HepG2 (cell line): ENCODE measurements around the gene FUT6. TPM values are rescaled to one million over a fixed set of nuclear protein-coding genes. Genes with fewer than 3 reads are reported as not detected.
A peak's percentile ranks its signal among the peaks of the same experiment; 100 is the strongest.

Experiments used
- CC2D1A ChIP-seq: sonication (generic); formaldehyde crosslinking; IDR thresholded peaks from 2 replicates; pipeline ENCODE4 v1.8.1; 2023; ENCODE audit warnings: mild to moderate bottlenecking, missing genetic modification reagents
- GABPB1 ChIP-seq: IDR thresholded peaks from 2 replicates; pipeline ENCODE4 v1.6.1; 2016; ENCODE audit warnings: mild to moderate bottlenecking, missing genetic modification reagents, moderate library complexity, missing compliant biosample characterization
- HCFC1 ChIP-seq: fragments of 150-350 bp; IDR thresholded peaks from 2 replicates; pipeline ENCODE4 v1.6.1; 2014; ENCODE audit warnings: low read depth, low read length
- HIVEP1 ChIP-seq: sonication (generic); formaldehyde crosslinking; IDR thresholded peaks from 2 replicates; pipeline ENCODE4 v1.4.0; 2020; ENCODE audit warnings: mild to moderate bottlenecking, missing genetic modification reagents
- HOXD1 ChIP-seq: sonication (generic); formaldehyde crosslinking; IDR thresholded peaks from 2 replicates; pipeline ENCODE4 v1.5.0; 2020; ENCODE audit warnings: missing genetic modification reagents
- IKZF1 ChIP-seq: fragments of 450-650 bp; IDR thresholded peaks from 2 replicates; pipeline ENCODE4 v1.7.1; 2016
- KDM3A ChIP-seq: IDR thresholded peaks from 2 replicates; pipeline ENCODE4 v1.6.1; 2018; ENCODE audit warnings: low read depth, missing compliant biosample characterization
- KDM5A ChIP-seq: fragments of 200-600 bp; sonication (generic); IDR thresholded peaks from 2 replicates; pipeline ENCODE4 v1.7.0; 2018; ENCODE audit warnings: antibody characterized with exemption, mild to moderate bottlenecking, low read length, borderline replicate concordance
- KDM5B ChIP-seq: sonication (generic); formaldehyde crosslinking; IDR thresholded peaks from 2 replicates; pipeline ENCODE4 v1.4.0; 2020; ENCODE audit warnings: missing genetic modification reagents, mild to moderate bottlenecking, borderline replicate concordance
- KMT2B ChIP-seq: IDR thresholded peaks from 2 replicates; pipeline ENCODE4 v1.6.1; 2016; ENCODE audit warnings: missing genetic modification reagents, missing compliant biosample characterization
- MIXL1 ChIP-seq: IDR thresholded peaks from 2 replicates; pipeline ENCODE4 v1.6.1; 2016
- NKX3-1 ChIP-seq: sonication (generic); formaldehyde crosslinking; IDR thresholded peaks from 2 replicates; pipeline ENCODE4 v1.5.0; 2020; ENCODE audit warnings: missing genetic modification reagents
- RFX3 ChIP-seq: IDR thresholded peaks from 2 replicates; pipeline ENCODE4 v1.6.1; 2016; ENCODE audit warnings: missing biosample characterization, missing genetic modification reagents
- ZFP90 ChIP-seq: sonication (generic); formaldehyde crosslinking; IDR thresholded peaks from 2 replicates; pipeline ENCODE4 v1.8.0; 2022; ENCODE audit warnings: missing genetic modification reagents, mild to moderate bottlenecking, inconsistent platforms, borderline replicate concordance
- ZNF101 ChIP-seq: sonication (generic); formaldehyde crosslinking; IDR thresholded peaks from 2 replicates; pipeline ENCODE4 v1.4.0; 2020; ENCODE audit warnings: mild to moderate bottlenecking, low read depth, missing genetic modification reagents, borderline replicate concordance
- ZNF136 ChIP-seq: sonication (generic); formaldehyde crosslinking; IDR thresholded peaks from 2 replicates; pipeline ENCODE4 v1.8.1; 2022; ENCODE audit warnings: low read depth, mild to moderate bottlenecking, moderate library complexity, missing genetic modification reagents
- ZNF460 ChIP-seq: sonication (generic); formaldehyde crosslinking; IDR thresholded peaks from 2 replicates; pipeline ENCODE4 v1.5.1; 2020; ENCODE audit warnings: missing genetic modification reagents, mild to moderate bottlenecking, borderline replicate concordance
- ZNF546 ChIP-seq: sonication (generic); formaldehyde crosslinking; conservative IDR thresholded peaks from 2 replicates; pipeline ENCODE4 v1.8.1; 2023; ENCODE audit warnings: mild to moderate bottlenecking, missing genetic modification reagents
- ZNF607 ChIP-seq: sonication (generic); formaldehyde crosslinking; IDR thresholded peaks from 2 replicates; pipeline ENCODE4 v1.5.1; 2020; ENCODE audit warnings: missing genetic modification reagents, mild to moderate bottlenecking, borderline replicate concordance
- ZNF720 ChIP-seq: sonication (generic); formaldehyde crosslinking; IDR thresholded peaks from 2 replicates; pipeline ENCODE4 v1.4.0; 2020; ENCODE audit warnings: missing genetic modification reagents
- ZNF879 ChIP-seq: sonication (generic); formaldehyde crosslinking; IDR thresholded peaks from 2 replicates; pipeline ENCODE4 v1.8.1; 2023; ENCODE audit warnings: missing genetic modification reagents
- ZSCAN22 ChIP-seq: sonication (generic); formaldehyde crosslinking; IDR thresholded peaks from 2 replicates; pipeline ENCODE4 v1.4.0; 2020; ENCODE audit warnings: mild to moderate bottlenecking, missing genetic modification reagents
- polyA plus RNA-seq, 8 experiments: library from polyadenylated mRNA; depleted of rRNA in 3 of 8; stranded (reverse) in 7 of 8; unstranded in 1 of 8; fragments of >200 nt; fragmentation: Illumina TruSeq in 4 of 8; extraction: Trizol in 4 of 8; gene quantifications; 2 replicates each; pipeline versions ENCODE4 v1.2.1 to v1.2.3, GENCODE V29; 2011 to 2016; ENCODE audit warnings: low read depth in 4 of 8, missing spikeins in 1 of 8, mixed read lengths in 1 of 8; ENCODE audit not compliant: insufficient read depth in 1 of 8
- total RNA-seq, 5 experiments: library from RNA; depleted of rRNA; stranded (reverse); fragments of >200 nt; fragmentation: Illumina TruSeq; extraction: Trizol; gene quantifications; 2 replicates each; pipeline ENCODE4 v1.2.3, GENCODE V29; 2016; ENCODE audit warnings: low read depth in 1 of 5
- TF ChIP-seq, protein P1 (sequence below): sonication (generic); formaldehyde crosslinking; conservative IDR thresholded peaks from 2 replicates; pipeline ENCODE4 v1.4.0; 2020; ENCODE audit warnings: missing genetic modification reagents
- TF ChIP-seq, protein P2 (sequence below): sonication (generic); formaldehyde crosslinking; IDR thresholded peaks from 2 replicates; pipeline ENCODE4 v1.5.0; 2020; ENCODE audit warnings: mild to moderate bottlenecking, missing genetic modification reagents
- TF ChIP-seq, protein P3 (sequence below): sonication (generic); formaldehyde crosslinking; IDR thresholded peaks from 2 replicates; pipeline ENCODE4 v1.9.0; 2021; ENCODE audit warnings: missing genetic modification reagents, borderline replicate concordance

FUT6 gene
- total and polyA plus RNA-seq, 2 of the 13 experiments (the other 11 are each of a cell fraction or from before 2014, with no cell fraction given), result 8.2 to 27.7 TPM

DNA sequence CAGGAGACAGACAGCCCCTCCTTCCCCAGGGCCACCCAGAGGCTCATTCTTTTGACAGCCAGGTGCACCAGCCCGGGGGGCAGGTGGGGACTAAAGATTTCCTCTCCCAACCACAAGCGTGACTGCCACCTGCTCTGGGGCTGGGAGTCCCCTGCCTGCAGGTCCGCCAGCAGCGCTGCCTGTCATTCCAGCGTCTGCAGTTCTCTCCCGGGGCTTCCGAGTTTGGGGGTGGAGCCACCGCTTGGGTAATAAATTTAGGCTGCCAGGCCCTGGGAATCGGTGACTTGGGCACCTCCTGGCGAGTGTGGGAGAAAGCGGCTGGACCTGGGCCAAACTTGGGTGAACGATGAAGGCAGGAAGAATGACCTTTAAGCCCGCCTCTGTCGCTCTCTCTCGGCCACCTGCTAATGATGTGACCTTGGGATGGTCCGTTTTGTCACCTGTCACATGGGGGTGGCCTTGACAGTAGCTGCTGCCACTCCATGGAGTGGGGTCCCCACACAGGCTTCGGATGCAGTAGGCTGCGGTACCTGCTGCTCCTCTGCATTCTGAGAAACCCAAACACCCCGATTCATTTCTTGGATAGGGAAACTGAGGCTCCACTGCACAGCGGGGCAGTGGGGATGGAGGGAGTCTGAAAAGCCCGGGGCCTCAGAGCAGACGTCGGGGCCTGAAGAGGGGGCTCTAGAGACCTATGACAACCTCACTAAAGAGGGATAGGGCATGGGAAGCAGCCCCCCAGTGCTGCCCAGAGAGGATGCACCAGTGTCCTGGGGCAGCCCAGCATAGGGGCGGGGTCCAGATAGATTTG lies 12.8 kb downstream of the FUT6 start (continued):
- TF ChIP-seq, protein P1, sequence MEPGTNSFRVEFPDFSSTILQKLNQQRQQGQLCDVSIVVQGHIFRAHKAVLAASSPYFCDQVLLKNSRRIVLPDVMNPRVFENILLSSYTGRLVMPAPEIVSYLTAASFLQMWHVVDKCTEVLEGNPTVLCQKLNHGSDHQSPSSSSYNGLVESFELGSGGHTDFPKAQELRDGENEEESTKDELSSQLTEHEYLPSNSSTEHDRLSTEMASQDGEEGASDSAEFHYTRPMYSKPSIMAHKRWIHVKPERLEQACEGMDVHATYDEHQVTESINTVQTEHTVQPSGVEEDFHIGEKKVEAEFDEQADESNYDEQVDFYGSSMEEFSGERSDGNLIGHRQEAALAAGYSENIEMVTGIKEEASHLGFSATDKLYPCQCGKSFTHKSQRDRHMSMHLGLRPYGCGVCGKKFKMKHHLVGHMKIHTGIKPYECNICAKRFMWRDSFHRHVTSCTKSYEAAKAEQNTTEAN (CRISPR knock-in tag), result no peak
- no peak for TF ChIP-seq CC2D1A
- no peak; the same call in 1 of the 2 replicates for TF ChIP-seq ZNF460
- TF ChIP-seq HOXD1, result no peak
- TF ChIP-seq, protein P2, sequence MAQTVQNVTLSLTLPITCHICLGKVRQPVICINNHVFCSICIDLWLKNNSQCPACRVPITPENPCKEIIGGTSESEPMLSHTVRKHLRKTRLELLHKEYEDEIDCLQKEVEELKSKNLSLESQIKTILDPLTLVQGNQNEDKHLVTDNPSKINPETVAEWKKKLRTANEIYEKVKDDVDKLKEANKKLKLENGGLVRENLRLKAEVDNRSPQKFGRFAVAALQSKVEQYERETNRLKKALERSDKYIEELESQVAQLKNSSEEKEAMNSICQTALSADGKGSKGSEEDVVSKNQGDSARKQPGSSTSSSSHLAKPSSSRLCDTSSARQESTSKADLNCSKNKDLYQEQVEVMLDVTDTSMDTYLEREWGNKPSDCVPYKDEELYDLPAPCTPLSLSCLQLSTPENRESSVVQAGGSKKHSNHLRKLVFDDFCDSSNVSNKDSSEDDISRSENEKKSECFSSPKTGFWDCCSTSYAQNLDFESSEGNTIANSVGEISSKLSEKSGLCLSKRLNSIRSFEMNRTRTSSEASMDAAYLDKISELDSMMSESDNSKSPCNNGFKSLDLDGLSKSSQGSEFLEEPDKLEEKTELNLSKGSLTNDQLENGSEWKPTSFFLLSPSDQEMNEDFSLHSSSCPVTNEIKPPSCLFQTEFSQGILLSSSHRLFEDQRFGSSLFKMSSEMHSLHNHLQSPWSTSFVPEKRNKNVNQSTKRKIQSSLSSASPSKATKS (CRISPR knock-in tag), result no peak
- no peak for TF ChIP-seq KDM5A
- TF ChIP-seq ZNF879 (CRISPR knock-in tag), result no peak
- no peak for TF ChIP-seq ZNF101 (CRISPR knock-in tag)
- no peak for TF ChIP-seq IKZF1
- no peak for TF ChIP-seq HCFC1
- TF ChIP-seq ZNF546, result no peak
- TF ChIP-seq, protein P3, sequence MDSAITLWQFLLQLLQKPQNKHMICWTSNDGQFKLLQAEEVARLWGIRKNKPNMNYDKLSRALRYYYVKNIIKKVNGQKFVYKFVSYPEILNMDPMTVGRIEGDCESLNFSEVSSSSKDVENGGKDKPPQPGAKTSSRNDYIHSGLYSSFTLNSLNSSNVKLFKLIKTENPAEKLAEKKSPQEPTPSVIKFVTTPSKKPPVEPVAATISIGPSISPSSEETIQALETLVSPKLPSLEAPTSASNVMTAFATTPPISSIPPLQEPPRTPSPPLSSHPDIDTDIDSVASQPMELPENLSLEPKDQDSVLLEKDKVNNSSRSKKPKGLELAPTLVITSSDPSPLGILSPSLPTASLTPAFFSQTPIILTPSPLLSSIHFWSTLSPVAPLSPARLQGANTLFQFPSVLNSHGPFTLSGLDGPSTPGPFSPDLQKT (CRISPR knock-in tag), result no peak
- TF ChIP-seq KDM3A (CRISPR knock-in tag), result 0 out of 2 replicates have a peak, but pooled peaks have one; percentile 61
- no peak for TF ChIP-seq ZFP90 (CRISPR knock-in tag)
- TF ChIP-seq RFX3 (CRISPR knock-in tag), result no peak
- TF ChIP-seq GABPB1 (CRISPR knock-in tag), result peak; percentile 17; the same call in 1 of the 2 replicates
- TF ChIP-seq ZNF136 (CRISPR knock-in tag), result peak; percentile 69; the same call in 1 of the 2 replicates
- no peak for TF ChIP-seq KDM5B (CRISPR knock-in tag)
- no peak for TF ChIP-seq KMT2B (CRISPR knock-in tag)
- no peak for TF ChIP-seq ZSCAN22 (CRISPR knock-in tag)
- TF ChIP-seq ZNF607 (CRISPR knock-in tag), result no peak
- no peak; the same call in 1 of the 2 replicates for TF ChIP-seq HIVEP1 (CRISPR knock-in tag)
- TF ChIP-seq NKX3-1, result no peak
- 0 out of 2 replicates have a peak, but pooled peaks have one; percentile 44 for TF ChIP-seq MIXL1 (CRISPR knock-in tag)
- no peak for TF ChIP-seq ZNF720 (CRISPR knock-in tag)
